Measurements from ENCODE around the gene SSRP1.

Gene SSRP1

DNA sequence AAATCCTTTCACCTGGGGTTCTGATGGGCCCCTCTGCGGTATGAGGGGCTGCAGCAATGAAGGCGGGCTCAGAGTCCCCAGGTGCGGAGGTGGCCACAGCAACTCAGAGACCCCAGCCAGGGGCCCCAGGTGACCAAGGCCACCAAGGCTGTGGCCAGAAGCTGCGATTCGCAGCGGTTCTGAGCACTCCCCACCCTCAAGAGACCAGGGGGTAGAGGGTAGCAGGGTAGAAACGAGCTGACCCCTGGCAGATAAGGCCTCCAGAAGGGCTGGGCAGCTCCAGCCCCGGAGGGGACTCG lies 11.9 kb downstream of the SSRP1 start:
- DNase-seq (ENCODE audit: low spot score): no peak
- peaks cover 33% of the 10 kb centered on the region for H3K4me1 Mint-ChIP-seq (ENCODE audit: low read depth)
- H3K27me3 Mint-ChIP-seq (ENCODE audit: low read depth): no peaks in the 10 kb centered on the region
- H3K9me3 Mint-ChIP-seq: no peaks in the 10 kb centered on the region
- H3K36me3 Mint-ChIP-seq (ENCODE audit: low read depth): peaks cover 32% of the 10 kb centered on the region
- peak overlapping the region; percentile 80 for H3K27ac Mint-ChIP-seq
- H3K4me3 Mint-ChIP-seq: peak overlapping the region; percentile 85

DNA sequence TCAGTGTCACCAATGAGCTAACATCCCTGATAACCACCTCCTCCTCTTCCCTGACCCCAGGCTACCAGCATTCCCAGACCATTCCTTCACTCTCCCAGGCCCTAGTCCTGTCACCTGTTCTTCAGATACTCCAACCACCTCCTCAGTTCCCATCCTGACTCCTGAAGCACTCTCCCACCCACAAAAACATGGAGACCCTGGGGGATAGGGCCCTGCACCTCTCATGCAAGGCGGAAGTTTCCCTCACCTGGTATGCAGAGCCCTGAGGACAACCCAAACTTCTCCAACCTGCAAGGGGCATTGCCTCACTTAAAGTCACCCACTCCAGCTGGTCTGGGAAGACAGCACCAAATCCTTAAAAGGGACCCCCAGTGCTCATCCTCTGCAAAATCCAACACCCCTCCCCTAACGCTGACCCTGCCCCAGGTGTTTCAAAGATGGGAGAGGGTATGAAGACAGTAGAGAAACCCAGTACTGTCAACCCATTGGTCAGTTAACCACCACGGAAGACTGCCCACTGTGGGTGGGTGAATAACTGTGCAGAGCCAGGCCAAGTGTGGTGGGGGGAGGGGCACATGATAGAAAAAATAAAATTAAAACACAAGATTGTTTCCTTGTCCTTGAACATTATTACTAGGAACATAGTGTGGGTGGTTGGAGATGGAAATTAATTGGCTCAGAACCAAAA lies 12.4 kb downstream of the SSRP1 start:
- Mint-ChIP-seq H3K27ac (peak overlapping the region; percentile 80), H3K4me3 (peak overlapping the region; percentile 85), H3K36me3 (ENCODE audit: low read depth) (peaks cover 27% of the 10 kb centered on the region), H3K27me3 (ENCODE audit: low read depth) (no peaks in the 10 kb centered on the region), H3K4me1 (ENCODE audit: low read depth) (peaks cover 33% of the 10 kb centered on the region), H3K9me3 (no peaks in the 10 kb centered on the region)
- DNase-seq (ENCODE audit: low spot score): no peak

DNA sequence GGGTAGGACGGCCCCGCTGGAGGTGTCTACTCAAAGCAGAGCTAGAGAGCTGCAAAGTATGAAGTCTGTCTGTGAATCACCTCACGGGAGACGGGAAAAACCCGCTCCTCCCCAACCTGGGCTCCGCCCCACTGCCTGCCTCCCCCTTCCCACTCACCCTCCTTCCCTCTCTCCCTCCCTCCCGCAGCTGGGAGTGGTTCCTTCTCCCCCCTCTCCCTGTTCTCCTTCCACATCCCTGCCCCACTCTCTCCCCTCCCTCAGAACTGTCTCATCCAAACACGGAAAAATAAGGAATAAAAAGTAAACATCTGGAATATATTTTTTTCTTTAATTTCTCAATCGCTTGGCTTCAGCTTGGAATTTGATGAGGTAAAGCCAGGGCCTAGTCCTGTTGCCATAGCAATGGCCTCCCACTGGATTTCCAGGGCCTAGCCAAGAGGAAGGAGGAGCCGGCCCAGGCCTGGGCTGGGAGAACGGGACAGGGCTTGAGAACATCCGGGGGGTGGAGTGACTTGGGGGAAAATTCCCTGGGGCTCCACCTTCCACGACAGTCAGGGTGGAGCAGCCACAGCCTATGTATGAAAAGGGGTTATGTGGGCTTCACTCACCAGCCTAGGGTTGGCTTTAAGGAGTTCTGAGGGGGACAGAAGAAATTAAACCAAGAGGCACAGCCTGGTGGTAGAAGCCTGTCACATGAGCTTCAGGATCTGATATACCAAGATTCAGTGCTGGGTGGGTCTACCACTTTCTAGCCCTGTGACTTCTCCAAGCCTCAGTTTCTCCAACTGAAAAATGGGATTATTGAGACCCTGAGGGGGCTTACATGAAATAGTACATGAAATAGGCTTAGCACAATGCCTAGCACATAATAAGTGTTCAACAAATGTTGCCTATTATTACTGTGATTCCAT lies 13.2 kb downstream of the SSRP1 start:
- no peak for DNase-seq (ENCODE audit: low spot score)

DNA sequence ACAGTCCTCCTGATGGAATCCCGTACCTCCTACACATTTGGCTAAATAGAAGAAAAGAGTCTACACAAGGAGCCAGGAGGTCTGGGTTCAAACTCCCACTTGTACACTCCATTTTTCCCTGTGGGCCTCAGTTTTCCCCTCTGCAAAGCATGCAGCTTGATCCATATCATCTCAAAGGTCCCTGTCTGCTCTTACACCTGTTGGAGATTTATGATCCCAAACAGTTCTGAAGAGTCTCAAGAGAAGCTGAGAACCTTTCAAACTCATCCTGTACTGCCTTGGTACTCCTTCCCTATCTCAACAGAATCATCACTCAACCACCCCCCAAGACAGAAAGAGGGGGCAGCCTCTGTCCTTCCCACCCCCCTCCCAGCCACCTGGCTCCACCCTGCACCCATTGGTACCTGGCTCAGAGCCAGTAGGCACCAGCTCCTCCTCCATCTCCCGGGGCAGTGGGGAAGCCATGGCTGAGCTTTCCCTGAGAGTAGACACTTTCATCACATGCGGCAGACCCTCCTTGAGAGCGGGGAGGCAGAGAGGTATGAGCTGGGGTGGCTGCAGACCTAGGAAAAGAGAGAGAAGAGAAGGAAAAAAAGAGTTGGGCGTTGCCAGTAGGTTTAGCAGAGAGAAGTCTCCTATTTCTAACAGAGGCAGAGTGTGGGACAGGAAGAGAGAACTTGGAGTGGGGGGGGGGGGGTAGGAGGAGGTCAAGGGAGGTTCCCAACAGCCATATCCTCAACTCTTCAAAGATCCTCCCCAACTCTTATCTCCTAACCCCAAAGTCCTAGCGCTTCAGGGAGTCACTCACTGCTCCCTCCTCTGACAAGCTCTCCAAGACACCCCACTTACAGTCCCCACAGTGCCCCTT lies 14.1 kb downstream of the SSRP1 start:
- DNase-seq (ENCODE audit: low spot score): no peak
- Mint-ChIP-seq H3K4me3 (no peak overlapping the region), H3K9me3 (no peaks in the 10 kb centered on the region), H3K36me3 (ENCODE audit: low read depth) (peaks cover 11% of the 10 kb centered on the region), H3K27me3 (ENCODE audit: low read depth) (no peaks in the 10 kb centered on the region), H3K4me1 (ENCODE audit: low read depth) (peaks cover 29% of the 10 kb centered on the region), H3K27ac (peak overlapping the region; percentile 7)

More for the DNA sequence above, 13.2 kb downstream of the SSRP1 start:
- peaks cover 32% of the 10 kb centered on the region for H3K4me1 Mint-ChIP-seq (ENCODE audit: low read depth)
- peaks cover 20% of the 10 kb centered on the region for H3K36me3 Mint-ChIP-seq (ENCODE audit: low read depth)
- H3K27ac Mint-ChIP-seq: no peak overlapping the region
- no peaks in the 10 kb centered on the region for H3K27me3 Mint-ChIP-seq (ENCODE audit: low read depth)
- no peaks in the 10 kb centered on the region for H3K9me3 Mint-ChIP-seq
- H3K4me3 Mint-ChIP-seq: peak overlapping the region; percentile 47

DNA sequence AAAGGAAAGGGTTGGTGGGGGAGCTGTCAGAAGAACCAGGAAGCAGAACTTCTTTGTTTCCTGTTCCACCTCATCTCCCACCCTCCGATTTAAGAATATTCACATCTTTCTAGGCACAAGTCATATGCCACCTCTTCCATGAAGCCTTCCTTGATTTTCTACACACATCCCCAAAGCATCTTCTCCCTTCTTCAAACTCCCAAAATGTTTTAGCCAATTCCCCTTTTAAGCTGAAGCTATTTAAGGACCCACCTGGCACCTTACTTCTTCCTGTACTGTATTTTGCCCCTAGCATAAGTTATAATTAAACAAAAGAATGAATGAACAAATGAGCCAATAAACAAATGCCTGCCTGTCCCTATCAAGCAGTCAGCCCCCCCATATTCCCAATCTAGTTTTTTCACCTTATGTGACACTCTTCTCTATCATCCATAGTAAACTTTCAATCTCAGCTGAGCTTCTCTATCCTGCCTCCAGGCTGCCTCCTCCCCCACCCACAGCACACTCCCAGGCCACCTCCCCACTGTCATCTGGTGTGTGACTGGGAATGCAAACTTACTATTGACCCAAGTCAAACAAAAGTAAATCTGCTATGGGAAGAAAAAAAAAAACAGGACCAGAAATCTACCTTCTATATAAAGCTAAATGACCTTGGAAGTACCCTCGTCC lies 14.8 kb downstream of the SSRP1 start:
- Mint-ChIP-seq H3K9me3 (no peaks in the 10 kb centered on the region), H3K27ac (peak overlapping the region; percentile 12), H3K36me3 (ENCODE audit: low read depth) (peaks cover 3% of the 10 kb centered on the region), H3K4me1 (ENCODE audit: low read depth) (peaks cover 21% of the 10 kb centered on the region), H3K4me3 (no peak overlapping the region), H3K27me3 (ENCODE audit: low read depth) (no peaks in the 10 kb centered on the region)
- DNase-seq (ENCODE audit: low spot score): no peak

DNA sequence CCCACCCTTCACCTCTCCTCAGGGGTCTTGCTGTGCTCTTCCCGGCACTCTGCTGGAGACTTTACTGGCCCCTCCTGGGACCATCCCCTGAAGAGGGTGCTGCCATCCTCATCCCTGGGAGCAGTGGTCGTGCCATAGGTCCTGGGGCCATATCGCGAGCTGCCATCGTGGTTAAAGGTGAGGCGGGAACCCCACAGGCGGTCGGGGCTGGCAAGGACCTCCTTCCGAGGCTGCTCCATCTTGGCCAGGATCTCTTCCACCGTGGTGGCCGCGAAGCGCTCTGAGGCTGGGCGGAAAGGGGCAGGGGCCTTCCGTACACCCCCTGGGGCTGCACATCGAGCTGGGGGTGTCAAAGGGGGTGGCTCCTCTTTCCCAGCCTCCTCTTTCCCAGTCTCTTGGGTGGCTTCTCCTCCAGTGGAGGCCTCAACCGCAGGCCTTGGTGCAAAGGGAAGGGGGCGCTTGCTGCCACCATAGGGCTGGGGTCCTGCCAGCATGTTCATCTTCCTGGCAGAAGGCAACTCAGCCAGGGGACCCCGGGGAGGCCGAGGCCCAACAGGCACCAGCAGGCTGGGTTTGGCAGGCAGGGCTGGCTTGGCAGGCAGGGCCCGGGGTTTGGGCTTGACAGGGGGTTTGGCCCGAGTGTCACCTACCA lies 15.5 kb downstream of the SSRP1 start:
- Mint-ChIP-seq H3K27ac (no peak overlapping the region), H3K4me1 (ENCODE audit: low read depth) (peaks cover 14% of the 10 kb centered on the region), H3K36me3 (ENCODE audit: low read depth) (no peaks in the 10 kb centered on the region), H3K4me3 (no peak overlapping the region), H3K9me3 (no peaks in the 10 kb centered on the region), H3K27me3 (ENCODE audit: low read depth) (no peaks in the 10 kb centered on the region)
- no peak for DNase-seq (ENCODE audit: low spot score)

DNA sequence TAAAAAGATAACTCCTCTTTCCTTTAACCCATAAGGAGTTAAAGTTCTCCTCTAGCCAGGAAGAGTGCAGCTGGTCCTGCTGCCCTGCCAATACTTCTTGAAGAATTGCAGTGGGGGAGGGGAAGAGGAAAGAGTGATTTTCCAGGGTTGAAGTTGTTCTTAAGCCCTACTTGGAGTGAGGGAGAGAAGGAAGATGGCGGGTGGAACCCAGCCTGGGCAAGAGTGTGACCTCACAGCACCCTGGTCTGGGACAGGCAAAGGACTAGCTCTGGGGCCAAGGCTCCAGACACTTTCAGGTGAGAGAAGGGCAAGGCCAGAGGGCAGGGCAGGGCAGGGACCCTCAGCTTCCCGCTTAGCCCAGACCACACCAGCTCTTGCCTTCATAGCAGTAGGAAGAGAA lies 17.5 kb downstream of the SSRP1 start:
- no peaks in the 10 kb centered on the region for H3K27me3 Mint-ChIP-seq (ENCODE audit: low read depth)
- H3K9me3 Mint-ChIP-seq: no peaks in the 10 kb centered on the region
- H3K36me3 Mint-ChIP-seq (ENCODE audit: low read depth): no peaks in the 10 kb centered on the region
- no peak overlapping the region for H3K4me3 Mint-ChIP-seq
- peaks cover 8% of the 10 kb centered on the region for H3K4me1 Mint-ChIP-seq (ENCODE audit: low read depth)
- no peak for DNase-seq (ENCODE audit: low spot score)
- H3K27ac Mint-ChIP-seq: no peak overlapping the region

DNA sequence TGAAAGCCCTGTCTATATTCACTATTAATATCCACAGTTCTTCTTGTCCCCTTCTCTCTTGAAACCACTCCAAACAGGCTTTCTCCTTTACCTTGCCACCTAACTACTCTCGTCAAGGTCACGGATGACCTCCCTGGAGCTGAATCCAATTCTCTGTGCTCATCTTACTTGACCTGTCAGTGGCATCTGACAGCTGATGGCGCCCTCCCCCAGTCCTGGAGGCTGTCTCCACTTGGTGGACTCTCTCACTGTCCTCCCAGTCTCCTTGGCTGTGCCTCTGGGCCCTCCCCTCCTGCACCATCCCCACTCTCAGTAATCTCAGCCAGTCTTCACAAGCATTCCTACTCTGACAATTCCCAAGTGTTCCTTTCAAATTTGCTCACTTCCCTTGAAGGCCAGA lies 19.7 kb downstream of the SSRP1 start:
- no peak overlapping the region for H3K27ac Mint-ChIP-seq
- no peak for DNase-seq (ENCODE audit: low spot score)
- H3K9me3 Mint-ChIP-seq: no peaks in the 10 kb centered on the region
- no peak overlapping the region for H3K4me3 Mint-ChIP-seq
- no peaks in the 10 kb centered on the region for H3K27me3 Mint-ChIP-seq (ENCODE audit: low read depth)
- H3K4me1 Mint-ChIP-seq (ENCODE audit: low read depth): peaks cover 7% of the 10 kb centered on the region
- H3K36me3 Mint-ChIP-seq (ENCODE audit: low read depth): no peaks in the 10 kb centered on the region

DNA sequence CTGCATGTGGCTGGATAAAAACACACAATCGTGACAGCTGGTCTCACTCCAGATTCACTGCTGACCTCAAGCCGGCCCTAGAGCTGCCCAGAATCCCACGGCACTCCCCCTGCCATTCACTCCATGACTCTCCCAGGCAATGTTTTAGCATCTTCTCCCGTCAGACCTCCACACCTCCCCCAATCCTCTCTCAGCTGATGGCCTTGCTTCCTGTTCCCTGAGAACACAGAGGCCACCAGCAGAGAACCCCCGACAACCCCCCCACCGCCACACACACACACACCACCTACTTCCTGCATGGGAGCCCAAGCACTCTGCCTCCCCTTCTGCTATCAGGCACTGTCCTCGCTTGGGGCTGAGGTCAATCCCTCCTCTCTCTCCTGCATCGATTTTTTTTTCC lies 20.2 kb downstream of the SSRP1 start:
- no peaks in the 10 kb centered on the region for H3K27me3 Mint-ChIP-seq (ENCODE audit: low read depth)
- no peak overlapping the region for H3K4me3 Mint-ChIP-seq
- H3K4me1 Mint-ChIP-seq (ENCODE audit: low read depth): peaks cover 12% of the 10 kb centered on the region
- DNase-seq (ENCODE audit: low spot score): no peak
- H3K27ac Mint-ChIP-seq: no peak overlapping the region
- no peaks in the 10 kb centered on the region for H3K9me3 Mint-ChIP-seq
- H3K36me3 Mint-ChIP-seq (ENCODE audit: low read depth): no peaks in the 10 kb centered on the region

DNA sequence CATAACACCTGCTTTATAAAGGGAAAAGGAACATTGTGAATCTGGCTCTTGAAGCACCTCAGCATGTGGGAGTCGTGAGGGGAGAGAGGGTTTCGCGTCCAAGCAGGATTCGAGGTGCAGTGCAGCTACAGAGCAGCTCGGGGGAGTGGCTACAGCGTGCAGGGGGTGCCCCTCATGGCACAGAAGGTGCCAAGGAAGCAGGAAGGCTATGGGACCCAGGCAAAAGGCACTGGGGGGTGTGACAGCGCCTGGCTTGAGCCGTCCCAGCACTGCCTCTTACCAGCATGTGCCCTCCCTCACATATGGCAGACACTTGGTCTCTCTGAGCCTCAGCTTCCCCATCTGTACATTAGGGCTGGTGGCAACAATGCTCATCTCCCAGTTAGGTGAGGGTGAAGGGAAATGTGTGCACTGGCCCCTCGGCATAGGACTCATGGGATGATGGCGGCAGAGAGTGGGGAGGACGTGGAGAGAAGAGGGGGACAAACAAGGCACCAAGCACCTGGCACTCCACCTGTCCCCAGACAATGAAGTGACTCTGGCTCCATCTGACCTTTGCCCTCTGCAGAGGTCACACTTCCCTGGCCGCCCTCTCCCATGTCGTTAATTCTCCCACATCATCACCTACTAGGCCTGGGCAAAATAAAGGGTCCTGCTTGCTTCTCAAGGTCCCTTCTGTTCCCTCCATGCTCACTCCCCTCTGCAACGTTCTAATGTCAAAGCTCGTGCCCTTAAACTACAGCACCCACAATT lies 21.3 kb downstream of the SSRP1 start:
- H3K4me3 Mint-ChIP-seq: no peak overlapping the region
- no peak overlapping the region for H3K27ac Mint-ChIP-seq
- peaks cover 12% of the 10 kb centered on the region for H3K4me1 Mint-ChIP-seq (ENCODE audit: low read depth)
- no peaks in the 10 kb centered on the region for H3K9me3 Mint-ChIP-seq
- DNase-seq (ENCODE audit: low spot score): no peak
- no peaks in the 10 kb centered on the region for H3K27me3 Mint-ChIP-seq (ENCODE audit: low read depth)
- no peaks in the 10 kb centered on the region for H3K36me3 Mint-ChIP-seq (ENCODE audit: low read depth)

DNA sequence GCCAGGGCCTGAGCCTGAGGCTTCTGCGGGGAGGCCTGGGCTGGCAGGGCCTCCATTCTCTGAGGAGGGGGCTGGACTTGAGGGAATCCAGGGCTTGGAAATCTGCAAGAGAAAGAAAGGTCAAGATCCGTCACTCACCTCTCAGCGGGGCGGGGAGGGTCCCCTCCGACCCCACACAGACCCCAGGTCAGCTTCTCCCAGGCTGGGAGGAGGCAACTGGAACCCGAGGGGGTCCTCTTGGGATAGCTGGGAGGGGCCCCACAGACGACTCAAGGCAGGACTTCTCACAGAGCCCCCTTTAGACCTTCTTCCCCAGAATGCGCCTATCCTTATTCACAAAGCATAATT lies 21.9 kb downstream of the SSRP1 start:
- no peak overlapping the region for H3K4me3 Mint-ChIP-seq

DNA sequence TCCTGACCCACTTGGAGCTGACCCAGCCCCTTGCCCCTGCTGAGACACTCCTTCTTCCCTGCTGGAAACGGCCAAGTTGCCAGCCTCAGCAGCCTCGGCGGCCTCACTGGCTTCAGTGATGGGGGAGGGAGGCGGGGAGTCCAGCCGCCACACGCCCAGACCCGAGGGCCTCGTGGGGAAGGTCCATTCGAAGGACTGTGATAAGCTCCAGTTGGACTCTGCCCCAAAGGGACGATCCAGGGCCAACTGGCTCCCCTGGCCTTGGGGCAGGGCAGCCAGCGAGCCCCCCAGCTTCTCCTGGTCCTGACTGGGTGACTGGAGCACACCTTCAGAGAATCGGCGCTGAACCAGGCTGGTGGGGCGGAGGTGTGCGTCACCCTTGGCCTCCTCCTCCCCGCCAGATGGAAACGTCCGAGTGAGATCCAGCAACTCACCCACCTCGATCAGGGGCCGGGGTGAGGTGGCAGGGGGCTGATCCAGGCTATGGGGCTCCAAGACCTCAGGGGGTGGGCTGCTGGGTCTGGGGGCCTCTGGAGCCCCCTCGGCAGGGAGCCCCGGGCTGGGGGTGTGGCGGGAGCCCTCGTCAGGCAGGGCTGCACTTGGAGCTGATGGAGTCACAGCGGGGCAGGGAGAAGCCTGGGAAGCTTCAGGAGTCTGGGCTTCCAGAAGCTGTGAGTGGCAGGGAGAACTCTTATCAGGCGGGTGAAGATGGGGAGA lies 22.5 kb downstream of the SSRP1 start:
- Mint-ChIP-seq H3K27ac (no peak overlapping the region), H3K36me3 (ENCODE audit: low read depth) (no peaks in the 10 kb centered on the region), H3K4me1 (ENCODE audit: low read depth) (peaks cover 12% of the 10 kb centered on the region), H3K9me3 (no peaks in the 10 kb centered on the region), H3K27me3 (ENCODE audit: low read depth) (no peaks in the 10 kb centered on the region), H3K4me3 (no peak overlapping the region)
- DNase-seq (ENCODE audit: low spot score): no peak

More for the DNA sequence above, 21.9 kb downstream of the SSRP1 start:
- DNase-seq (ENCODE audit: low spot score): no peak
- Mint-ChIP-seq H3K27me3 (ENCODE audit: low read depth) (no peaks in the 10 kb centered on the region), H3K27ac (no peak overlapping the region), H3K4me1 (ENCODE audit: low read depth) (peaks cover 12% of the 10 kb centered on the region), H3K36me3 (ENCODE audit: low read depth) (no peaks in the 10 kb centered on the region), H3K9me3 (no peaks in the 10 kb centered on the region)

Measured in T-helper 2 cell treated with Interferon-gamma antibody and Interleukin-4, amounts not matched to agents 5 μg/mL and 100 μg/mL, for 36 hours (primary cell).